HS-27A (cell line): ENCODE data around the gene LIME1.

Experiments
- DNase-seq: peaks from one replicate; pipeline ENCODE4 v3.0.0-alpha.2; 2012; ENCODE audit warnings: low read depth, missing footprints

Gene LIME1

DNA sequence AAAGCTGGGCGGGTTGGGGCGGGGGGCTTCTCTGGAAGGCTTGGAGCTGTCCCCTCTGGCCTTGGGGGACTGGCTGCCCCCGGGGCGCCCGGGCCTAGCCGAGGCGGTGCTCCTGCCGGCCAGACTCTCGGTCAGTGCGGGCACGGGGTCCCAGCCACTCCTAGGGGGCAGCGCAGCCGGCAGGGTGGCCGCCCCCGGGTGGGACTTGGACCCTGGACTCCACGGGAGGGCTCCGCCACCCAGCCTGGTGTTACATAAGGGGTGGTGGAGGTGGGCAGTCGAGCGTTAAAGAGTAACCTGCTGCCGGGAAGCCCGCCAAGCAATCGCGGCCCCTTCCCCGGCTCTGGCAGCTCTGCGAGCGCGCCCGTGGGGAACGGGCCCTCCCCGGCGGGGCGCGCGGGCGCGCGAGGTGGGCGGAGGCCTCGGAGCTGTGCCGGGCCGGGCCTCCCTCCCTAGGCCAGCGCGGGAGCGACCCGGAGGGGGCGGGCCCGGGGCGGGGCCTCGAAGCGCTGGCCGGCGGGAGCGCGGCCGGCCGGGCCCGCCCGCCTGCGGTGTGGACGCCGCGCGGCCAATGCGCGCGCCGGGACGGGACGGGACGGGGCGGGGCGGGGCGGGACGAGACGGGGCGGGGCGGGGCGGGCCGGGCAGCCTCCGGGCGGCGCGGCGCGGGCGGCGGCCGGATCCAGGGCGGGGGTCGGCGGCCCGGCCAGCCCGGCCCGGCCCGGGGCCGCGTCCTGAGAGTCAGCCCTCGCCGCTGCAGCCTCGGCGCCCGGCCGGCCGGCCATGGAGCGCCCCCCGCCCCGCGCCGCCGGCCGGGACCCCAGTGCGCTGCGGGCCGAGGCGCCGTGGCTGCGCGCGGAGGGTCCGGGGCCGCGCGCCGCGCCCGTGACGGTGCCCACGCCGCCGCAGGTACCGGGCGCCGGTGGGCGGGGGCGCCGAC lies 2.9 kb downstream of the LIME1 start, which contains the start of gene SLC2A4RG:
Gene SLC2A4RG, plus strand, starts transcription at position 647 of the 940 bp plus-strand sequence. Its CDS starts 137 bp downstream, at position 784.
- no peak for DNase-seq

DNA sequence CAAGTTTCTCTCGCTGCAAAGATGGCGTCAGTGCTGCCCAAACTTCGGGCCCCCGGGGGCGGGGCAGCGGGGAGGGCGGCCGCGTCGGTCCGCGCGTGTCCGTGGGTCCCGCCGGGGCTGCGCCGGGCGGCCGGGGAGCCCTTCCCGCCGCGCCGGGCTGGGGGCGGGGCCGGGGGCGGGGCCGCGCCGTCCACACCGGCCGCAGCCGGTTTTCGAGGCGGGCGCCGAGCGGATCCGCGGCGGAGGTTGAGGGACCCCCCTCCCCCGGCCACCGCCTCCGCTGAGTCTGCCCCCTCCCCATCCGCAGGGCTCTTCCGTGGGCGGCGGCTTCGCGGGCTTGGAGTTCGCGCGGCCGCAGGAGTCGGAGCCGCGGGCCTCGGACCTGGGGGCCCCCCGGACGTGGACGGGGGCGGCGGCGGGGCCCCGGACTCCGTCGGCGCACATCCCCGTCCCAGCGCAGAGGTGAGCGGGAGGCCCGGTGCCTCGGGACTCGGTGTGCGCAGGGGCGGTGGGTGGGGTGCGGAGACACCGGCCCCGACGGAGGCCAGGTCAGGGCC lies 3.7 kb downstream of the LIME1 start:
- no peak for DNase-seq

- DNase-seq = peak; percentile 64
These were observed 4.3 kb downstream of the LIME1 start for GRCh38 chr20:63740627-63741353.

DNA sequence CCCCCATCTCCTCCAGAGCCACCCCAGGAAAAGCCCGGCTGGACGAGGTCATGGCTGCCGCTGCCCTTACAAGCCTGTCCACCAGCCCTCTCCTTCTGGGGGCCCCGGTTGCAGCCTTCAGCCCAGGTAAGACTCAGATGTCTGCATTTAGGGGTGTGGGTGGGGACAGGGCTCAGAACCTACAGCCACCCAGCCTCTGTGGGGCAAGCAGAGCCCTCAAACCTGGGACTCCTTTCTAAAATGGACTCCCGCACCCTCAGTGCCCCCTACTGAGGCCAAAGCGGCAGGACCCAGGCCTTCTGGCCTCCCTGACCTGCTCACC lies 4.9 kb downstream of the LIME1 start:
- no peak for DNase-seq

GRCh38 chr20:63741676-63742380 lies 5.4 kb downstream of the LIME1 start:
- no peak for DNase-seq

- no peak for DNase-seq
These were observed 6.0 kb downstream of the LIME1 start for GRCh38 chr20:63742381-63743024.

- no peak for DNase-seq
These were observed 6.9 kb downstream of the LIME1 start for GRCh38 chr20:63743210-63743970.

DNA sequence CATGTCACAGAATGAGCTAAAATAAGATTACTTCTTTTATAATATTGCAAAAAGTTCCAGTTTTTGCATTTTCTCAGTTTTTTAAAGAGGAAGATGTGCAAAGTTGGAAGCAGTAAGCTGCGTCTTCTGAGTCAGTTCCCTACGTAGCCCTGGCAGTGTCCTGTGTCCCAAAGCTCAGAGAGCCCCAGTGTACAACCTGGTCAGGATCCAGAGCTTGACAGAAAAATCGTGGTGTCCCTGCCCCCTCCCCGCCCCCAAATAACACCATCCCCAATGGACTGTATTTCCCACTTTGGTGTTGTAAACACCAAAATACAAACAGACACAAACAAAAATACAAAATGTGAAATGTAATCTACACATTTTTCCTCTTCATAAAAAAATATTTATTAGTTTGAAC lies 7.7 kb downstream of the LIME1 start:
- no peak for DNase-seq

DNA sequence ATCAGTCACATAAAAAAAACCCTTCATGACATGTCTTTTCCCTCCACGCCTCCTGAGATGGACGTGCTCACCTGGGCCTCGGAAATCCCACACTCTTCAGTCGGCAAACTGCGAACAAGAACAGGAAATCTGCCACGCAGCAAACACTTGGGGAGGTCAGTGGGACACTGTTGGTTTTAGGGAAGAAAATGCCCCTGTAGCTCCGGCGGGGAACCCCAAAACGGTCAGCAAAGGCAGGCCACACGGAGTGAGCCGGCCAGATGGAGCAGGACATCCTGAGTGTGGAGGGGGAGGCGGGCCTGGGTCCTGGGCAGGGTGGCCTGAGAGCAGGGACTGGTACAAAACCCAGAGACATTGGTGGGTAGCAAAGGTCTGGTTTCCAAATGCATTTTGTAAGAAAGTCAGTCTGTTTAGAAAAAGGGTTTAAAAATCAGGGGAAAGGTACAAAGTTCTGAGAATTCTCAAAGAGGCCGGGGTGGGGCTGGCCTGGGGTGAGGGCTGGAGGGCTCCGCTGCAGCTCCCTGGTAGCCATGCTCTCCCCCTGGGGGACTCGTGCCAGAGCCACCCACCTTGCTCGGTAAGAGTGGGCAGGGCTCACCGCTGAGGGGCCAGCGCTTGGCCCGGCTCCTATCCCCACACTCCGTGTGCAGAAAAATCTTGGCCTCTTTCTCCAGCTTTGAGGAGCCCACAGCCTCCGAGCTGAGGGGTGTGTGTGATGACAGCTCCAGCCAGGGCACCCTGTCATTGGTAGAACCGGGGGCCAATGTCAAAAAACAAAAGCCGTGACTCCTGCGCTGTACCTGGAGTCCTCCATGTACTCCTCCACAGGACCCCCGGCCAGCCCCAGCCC lies 8.3 kb downstream of the LIME1 start:
- no peak for DNase-seq

GRCh38 chr20:63745424-63745805 lies 9.0 kb downstream of the LIME1 start:
- no peak for DNase-seq

- DNase-seq = no peak
These were observed 9.7 kb downstream of the LIME1 start for GRCh38 chr20:63745961-63746731.

GRCh38 chr20:63746751-63747315 lies 10.4 kb downstream of the LIME1 start:
- DNase-seq = no peak

- no peak for DNase-seq
These were observed 11.2 kb downstream of the LIME1 start for GRCh38 chr20:63747622-63748069.

DNA sequence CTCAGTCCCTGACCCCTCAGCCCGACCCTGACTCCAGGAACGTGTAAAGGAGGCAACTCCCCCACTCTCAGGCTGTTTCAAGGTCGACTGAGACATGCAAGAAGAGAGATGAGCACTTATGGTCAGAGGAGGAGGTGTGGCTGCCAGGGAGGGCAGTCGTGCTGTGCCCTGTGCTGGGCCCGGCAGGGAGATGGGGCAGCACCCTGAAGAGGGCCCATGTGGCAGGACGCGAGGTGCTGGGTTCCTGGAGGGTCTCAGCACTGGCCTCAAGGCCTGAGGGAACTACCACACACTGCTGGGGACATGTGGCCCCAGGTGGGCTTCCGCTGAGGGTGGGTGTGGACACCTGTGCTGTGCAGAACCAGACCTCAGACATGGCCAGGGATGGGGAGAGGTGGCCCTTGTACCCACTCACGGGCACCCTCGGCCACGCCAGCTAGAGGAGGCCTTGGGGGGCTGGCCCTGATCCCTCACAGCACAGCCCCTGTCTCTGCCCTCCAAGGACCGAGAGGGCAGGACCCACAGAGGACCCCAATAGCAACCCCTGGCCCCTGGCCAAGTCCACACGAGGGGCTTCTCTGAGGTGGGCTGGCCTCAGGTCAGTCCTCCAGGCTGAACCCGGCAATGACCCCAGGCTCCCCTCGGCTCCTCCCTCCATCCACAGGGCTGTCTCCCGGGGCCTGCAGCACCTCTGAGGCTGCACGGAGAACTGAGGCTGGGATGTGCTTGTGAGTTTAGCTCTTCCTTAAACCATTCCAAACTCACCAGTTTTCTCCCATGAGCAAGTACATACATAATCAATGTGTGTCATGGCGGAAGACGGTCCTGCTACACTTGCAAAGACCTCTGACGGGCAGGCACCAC lies 11.8 kb downstream of the LIME1 start:
- no peak for DNase-seq

DNA sequence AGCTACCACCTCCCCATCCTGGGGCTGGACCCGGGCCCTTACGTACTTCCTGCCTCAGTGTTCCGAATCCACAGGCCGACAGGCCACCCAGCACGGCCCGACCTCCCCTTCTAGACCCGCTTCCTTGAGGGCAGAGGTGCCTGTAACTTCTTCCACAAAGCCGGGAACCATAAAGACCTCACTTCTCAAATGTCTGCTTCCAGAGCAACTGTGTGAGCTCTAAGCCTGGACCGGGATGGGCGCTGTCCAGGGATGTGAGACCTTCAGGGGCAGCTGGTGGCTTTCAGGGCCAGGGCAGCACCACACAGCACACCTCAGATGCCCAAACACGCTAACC lies 12.4 kb downstream of the LIME1 start:
- DNase-seq = no peak

GRCh38 chr20:63749597-63750508 lies 13.4 kb downstream of the LIME1 start:
- DNase-seq = no peak
